GM19395 (cell line): ENCODE measurements around the gene TNFAIP3.
A peak's percentile ranks its signal among the peaks of the same experiment; 100 is the strongest.

Experiments
- ATAC-seq: cut with Tn5 transposase; IDR thresholded peaks from one replicate; pipeline ENCODE4 v1.9.1; 2021; ENCODE audit warnings: mild to moderate bottlenecking, moderate library complexity; ENCODE audit not compliant: unreplicated experiment

The TNFAIP3 gene

GRCh38 chr6:137919502-137919823 lies 52.4 kb downstream of the TNFAIP3 start:
- no peak for ATAC-seq

- ATAC-seq = peak; percentile 52
These were observed 53.0 kb downstream of the TNFAIP3 start for GRCh38 chr6:137919837-137920730.

GRCh38 chr6:137921823-137922222 lies 54.8 kb downstream of the TNFAIP3 start:
- peak; percentile 49 for ATAC-seq

GRCh38 chr6:137923866-137924653 lies 57.0 kb downstream of the TNFAIP3 start:
- ATAC-seq = no peak

- no peak for ATAC-seq
These were observed 58.2 kb downstream of the TNFAIP3 start for GRCh38 chr6:137925141-137925698.

DNA sequence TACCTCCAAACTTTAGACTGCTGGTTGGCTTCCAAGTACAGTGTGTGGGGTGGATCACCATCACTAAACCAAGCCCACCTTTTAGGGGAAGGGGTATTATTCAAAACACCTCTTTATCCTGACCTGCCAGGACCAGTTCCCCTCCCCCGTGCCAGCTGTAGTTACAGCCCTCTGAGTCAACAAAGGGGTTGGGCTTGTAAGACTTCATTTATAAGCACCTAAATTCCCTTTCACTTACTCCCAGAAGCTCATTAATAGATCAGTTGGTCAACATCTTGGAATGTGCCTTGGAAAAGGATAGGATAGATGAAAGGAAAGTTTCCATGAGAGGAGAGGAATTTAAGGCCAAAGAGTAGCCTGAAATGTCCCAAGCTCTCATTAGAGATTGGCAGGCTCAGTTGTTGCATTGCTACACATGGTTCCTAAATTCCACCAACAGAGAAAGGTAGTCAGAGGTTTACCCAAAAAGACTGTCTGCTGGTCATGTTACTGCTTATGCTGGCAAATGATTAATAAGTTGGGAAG lies 59.2 kb downstream of the TNFAIP3 start:
- no peak for ATAC-seq

GRCh38 chr6:137926985-137927384 lies 59.9 kb downstream of the TNFAIP3 start:
- no peak for ATAC-seq

GRCh38 chr6:137927777-137928218 lies 60.7 kb downstream of the TNFAIP3 start:
- peak; percentile 83 for ATAC-seq

DNA sequence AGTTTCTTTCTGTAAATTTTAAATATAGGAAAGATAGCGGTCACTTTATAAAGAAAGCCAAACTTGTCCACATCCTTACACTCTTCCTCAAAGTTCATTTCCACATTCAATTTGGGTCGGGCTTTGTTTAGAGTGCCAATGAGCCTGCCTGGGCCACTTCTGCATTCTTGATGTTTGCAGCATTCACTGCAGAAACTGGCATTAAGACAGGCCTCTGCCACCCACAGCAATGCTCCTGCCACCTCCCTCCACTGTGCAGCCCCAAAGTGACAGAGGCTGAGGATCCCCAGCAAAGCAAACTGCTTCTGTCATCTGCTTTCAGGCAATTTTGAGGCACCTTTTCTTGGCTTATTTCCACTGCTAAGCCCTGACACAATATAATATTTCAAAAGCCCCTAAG lies 61.2 kb downstream of the TNFAIP3 start:
- ATAC-seq = peak; percentile 33

GRCh38 chr6:137931849-137932465 lies 64.9 kb downstream of the TNFAIP3 start:
- ATAC-seq = no peak
